CD14-positive monocyte (primary cell): ENCODE measurements around the gene QSER1. TPM values are rescaled to one million over a fixed set of nuclear protein-coding genes. Genes with fewer than 3 reads are reported as not detected.

Experiments
- DNase-seq, 3 donors: peaks; one replicate each; pipeline ENCODE4 v3.0.0-alpha.2; 2011 to 2022
- H2AFZ ChIP-seq: 2 replicates; pipeline ENCODE4 v1.6.0; 2012; ENCODE audit warnings: mild to moderate bottlenecking, low read depth, low read length, inconsistent platforms; ENCODE audit not compliant: insufficient read depth, poor library complexity, severe bottlenecking
- H3K27ac ChIP-seq, 2 donors: 1 replicate in 1 of 2; 2 replicates in 1 of 2; pipeline ENCODE4 v1.5.1; 2012 to 2013; ENCODE audit warnings: low read length in 2 of 2, control low read depth in 1 of 2, inconsistent platforms in 1 of 2, low read depth in 1 of 2, mild to moderate bottlenecking in 1 of 2
- H3K27me3 ChIP-seq, 2 donors: one replicate each; pipeline versions ENCODE4 v1.6.0 to v1.6.1; 2011 to 2013; ENCODE audit warnings: low read length in 2 of 2; ENCODE audit not compliant: control insufficient read depth in 2 of 2, insufficient read depth in 2 of 2
- H3K36me3 ChIP-seq, 2 donors: replicated peaks in 1 of 2; 1 replicate in 1 of 2; 2 replicates in 1 of 2; pipeline versions ENCODE4 v1.5.1 to v1.6.1; 2012 to 2013; ENCODE audit warnings: low read length in 2 of 2, control low read depth in 1 of 2, inconsistent platforms in 1 of 2, mild to moderate bottlenecking in 1 of 2; ENCODE audit not compliant: insufficient read depth in 2 of 2, control insufficient read depth in 1 of 2
- H3K4me1 ChIP-seq, 2 donors: 1 replicate in 1 of 2; 2 replicates in 1 of 2; pipeline versions ENCODE4 v1.5.1 to v1.6.1; 2012 to 2013; ENCODE audit warnings: low read length in 2 of 2, control low read depth in 1 of 2, inconsistent platforms in 1 of 2, mild to moderate bottlenecking in 1 of 2, moderate library complexity in 1 of 2; ENCODE audit not compliant: insufficient read depth in 2 of 2, control insufficient read depth in 1 of 2
- H3K4me2 ChIP-seq: replicated peaks from 2 replicates; pipeline ENCODE3; 2012; ENCODE audit warnings: low read length, moderate library complexity, mild to moderate bottlenecking; ENCODE audit not compliant: poor library complexity, severe bottlenecking; ENCODE audit errors: extremely low read depth
- H3K4me3 ChIP-seq, 3 experiments: fragments of 200-600 bp in 1 of 3; sonication (generic) in 1 of 3; replicated peaks in 1 of 3; 1 replicate in 2 of 3; 2 replicates in 1 of 3; pipeline ENCODE4 v1.5.1; 2011 to 2013; ENCODE audit warnings: low read length in 3 of 3, mild to moderate bottlenecking in 3 of 3, control low read depth in 2 of 3, low read depth in 2 of 3, inconsistent platforms in 1 of 3, moderate library complexity in 1 of 3
- H3K79me2 ChIP-seq: 2 replicates; pipeline ENCODE4 v1.6.0; 2012; ENCODE audit warnings: mild to moderate bottlenecking, control low read depth, inconsistent platforms, low read length, moderate library complexity; ENCODE audit not compliant: insufficient read depth
- H3K9ac ChIP-seq: 2 replicates; pipeline ENCODE4 v1.6.0; 2017; ENCODE audit warnings: low read length, mild to moderate bottlenecking; ENCODE audit not compliant: insufficient read depth, poor library complexity, severe bottlenecking
- H3K9me3 ChIP-seq, 2 donors: replicated peaks in 1 of 2; 1 replicate in 1 of 2; 2 replicates in 1 of 2; pipeline versions ENCODE4 v1.5.1 to v1.6.1; 2012 to 2013; ENCODE audit warnings: low read length in 2 of 2, control low read depth in 1 of 2; ENCODE audit not compliant: control insufficient read depth in 1 of 2, insufficient read depth in 1 of 2
- H4K20me1 ChIP-seq: 2 replicates; pipeline ENCODE4 v1.6.0; 2012; ENCODE audit warnings: mild to moderate bottlenecking, low read length, control low read depth, moderate library complexity; ENCODE audit not compliant: insufficient read depth
- H3K27ac Mint-ChIP-seq, 7 donors: one replicate each; pipeline ENCODE4 v1.8.0; 2020; ENCODE audit warnings: mild to moderate bottlenecking in 7 of 7, mixed read lengths in 7 of 7, moderate library complexity in 6 of 7, inconsistent platforms in 2 of 7
- H3K27me3 Mint-ChIP-seq, 3 donors: one replicate each; pipeline ENCODE4 v1.8.0; 2021 to 2022; ENCODE audit warnings: low read depth in 3 of 3, mild to moderate bottlenecking in 3 of 3, mixed read lengths in 3 of 3, moderate library complexity in 3 of 3, inconsistent platforms in 1 of 3
- H3K36me3 Mint-ChIP-seq, 2 donors: one replicate each; pipeline ENCODE4 v1.8.0; 2020; ENCODE audit warnings: mixed read lengths in 2 of 2, inconsistent platforms in 1 of 2, mild to moderate bottlenecking in 1 of 2
- H3K4me1 Mint-ChIP-seq: one replicate; pipeline ENCODE4 v1.8.0; 2020; ENCODE audit warnings: mild to moderate bottlenecking, mixed read lengths
- H3K4me3 Mint-ChIP-seq, 2 donors: one replicate each; pipeline ENCODE4 v1.8.0; 2020; ENCODE audit warnings: mild to moderate bottlenecking in 2 of 2, mixed read lengths in 2 of 2, moderate library complexity in 1 of 2
- H3K9me3 Mint-ChIP-seq, 7 donors: one replicate each; pipeline ENCODE4 v1.8.0; 2020 to 2022; ENCODE audit warnings: mixed read lengths in 7 of 7, mild to moderate bottlenecking in 6 of 7, moderate library complexity in 6 of 7, inconsistent platforms in 2 of 7
- WGBS: methylation state at CpG from one replicate; pipeline ENCODE4 v1.1.5; 2013; ENCODE audit warnings: missing lambda C conversion rate; ENCODE audit not compliant: insufficient coverage; 5-methylcytosine and 5-hydroxymethylcytosine counted together
- intact Hi-C, 2 donors: fragments of 100-400 bp; cut with micrococcal nuclease; formaldehyde crosslinking; loops; one replicate each; pipeline versions ENCODE4 v1.15.0 to v1.15.1; 2023
- polyA plus RNA-seq, 3 donors: library from polyadenylated mRNA; depleted of rRNA in 1 of 3; unstranded in 2 of 3; stranded (reverse) in 1 of 3; fragments of 300-500 nt in 2 of 3; fragments of >200 nt in 1 of 3; fragmentation: Illumina TruSeq in 2 of 3; gene quantifications; 1 replicate in 2 of 3; 2 replicates in 1 of 3; pipeline ENCODE4 v1.2.3, GENCODE V29; 2012 to 2021
- TF ChIP-seq, protein P1 (sequence below): fragments of 200-600 bp; IDR thresholded peaks from one replicate; pipeline ENCODE4 v1.8.0; 2022; ENCODE audit warnings: antibody characterized with exemption, mild to moderate bottlenecking

The QSER1 gene
- polyA plus RNA-seq, 3 donors, result 1.1 to 7.0 (median 2.5) TPM

DNA sequence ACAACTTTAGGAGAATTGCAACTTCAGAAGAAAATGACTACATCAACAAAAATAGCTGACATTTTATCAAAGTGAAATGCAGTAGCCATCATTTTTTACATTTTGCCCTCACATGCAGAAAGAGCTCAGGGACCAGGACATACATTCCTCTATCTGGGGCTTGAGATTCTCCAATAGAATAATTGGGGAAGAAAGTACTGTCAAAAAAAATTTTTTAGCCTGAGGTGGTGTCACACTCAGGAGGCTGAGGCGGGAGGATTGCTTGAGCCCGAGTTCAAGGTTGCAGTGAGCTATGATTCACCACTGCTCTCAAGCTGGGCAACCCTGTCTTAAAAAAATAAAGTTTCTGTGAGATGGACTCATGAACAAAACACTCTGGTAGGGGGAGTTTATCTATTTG is 90.9 kb downstream of the QSER1 start:
- Histone ChIP-seq H4K20me1 (no peaks in the 10 kb centered on the region), H2AFZ (no peak overlapping the region), H3K27me3 (no peaks in the 10 kb centered on the region), H3K9me3 (no peaks in the 10 kb centered on the region), H3K4me2 (no peak overlapping the region), H3K27ac (no peak overlapping the region), H3K36me3 (peaks cover 0 to 6% of the 10 kb centered on the region in 2 donors), H3K9ac (no peak overlapping the region), H3K4me3 (no peak overlapping the region), H3K79me2 (no peaks in the 10 kb centered on the region), H3K4me1 (no peaks in the 10 kb centered on the region)
- Mint-ChIP-seq H3K4me1 (no peaks in the 10 kb centered on the region), H3K9me3 (peaks cover 0 to 7% (median 0%) of the 10 kb centered on the region in 7 donors), H3K4me3 (no peak overlapping the region), H3K27me3 (no peaks in the 10 kb centered on the region), H3K27ac (no peak overlapping the region), H3K36me3 (peaks cover 0 to 2% of the 10 kb centered on the region in 2 donors)
- intact Hi-C loops, result no loop called here
- 100% methylated on average over 2 of the region's 2 CpGs for WGBS
- TF ChIP-seq, protein P1, sequence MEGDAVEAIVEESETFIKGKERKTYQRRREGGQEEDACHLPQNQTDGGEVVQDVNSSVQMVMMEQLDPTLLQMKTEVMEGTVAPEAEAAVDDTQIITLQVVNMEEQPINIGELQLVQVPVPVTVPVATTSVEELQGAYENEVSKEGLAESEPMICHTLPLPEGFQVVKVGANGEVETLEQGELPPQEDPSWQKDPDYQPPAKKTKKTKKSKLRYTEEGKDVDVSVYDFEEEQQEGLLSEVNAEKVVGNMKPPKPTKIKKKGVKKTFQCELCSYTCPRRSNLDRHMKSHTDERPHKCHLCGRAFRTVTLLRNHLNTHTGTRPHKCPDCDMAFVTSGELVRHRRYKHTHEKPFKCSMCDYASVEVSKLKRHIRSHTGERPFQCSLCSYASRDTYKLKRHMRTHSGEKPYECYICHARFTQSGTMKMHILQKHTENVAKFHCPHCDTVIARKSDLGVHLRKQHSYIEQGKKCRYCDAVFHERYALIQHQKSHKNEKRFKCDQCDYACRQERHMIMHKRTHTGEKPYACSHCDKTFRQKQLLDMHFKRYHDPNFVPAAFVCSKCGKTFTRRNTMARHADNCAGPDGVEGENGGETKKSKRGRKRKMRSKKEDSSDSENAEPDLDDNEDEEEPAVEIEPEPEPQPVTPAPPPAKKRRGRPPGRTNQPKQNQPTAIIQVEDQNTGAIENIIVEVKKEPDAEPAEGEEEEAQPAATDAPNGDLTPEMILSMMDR, result no peak
- no peak for DNase-seq

DNA sequence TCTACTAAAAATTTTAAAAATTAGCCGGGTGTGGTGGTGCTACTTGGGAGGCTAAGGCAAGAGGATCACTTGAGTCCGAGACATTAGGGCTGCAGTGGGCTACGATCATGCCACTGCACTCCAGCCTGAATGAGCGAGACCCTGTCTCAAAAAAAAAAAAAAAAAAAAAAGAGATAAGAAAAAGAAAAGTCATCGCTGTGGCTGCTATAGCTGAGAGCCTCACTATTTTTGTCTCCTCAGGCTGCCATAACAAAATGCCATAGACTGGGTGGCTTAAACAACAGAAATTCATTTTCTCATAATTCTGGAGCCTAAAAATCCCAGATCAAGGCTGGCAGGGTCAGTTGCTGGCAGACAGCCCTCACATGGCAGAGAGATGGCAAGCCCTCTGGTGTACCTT is 93.0 kb downstream of the QSER1 start:
- H3K36me3 ChIP-seq, result no peaks in the 10 kb centered on the region
- H3K27me3 ChIP-seq, result no peaks in the 10 kb centered on the region
- Mint-ChIP-seq H3K27me3 (no peaks in the 10 kb centered on the region), H3K27ac (no peak overlapping the region), H3K36me3 (peaks cover 0 to 2% of the 10 kb centered on the region in 2 donors), H3K4me3 (no peak overlapping the region), H3K4me1 (no peaks in the 10 kb centered on the region), H3K9me3 (peaks cover 0 to 7% (median 0%) of the 10 kb centered on the region in 7 donors)
- no peak overlapping the region for H3K4me3 ChIP-seq
- H4K20me1 ChIP-seq, result no peaks in the 10 kb centered on the region
- no peak overlapping the region for H3K9ac ChIP-seq
- no peak for DNase-seq
- TF ChIP-seq, protein P1, result no peak
- no peaks in the 10 kb centered on the region for H3K9me3 ChIP-seq
- H3K79me2 ChIP-seq, result no peaks in the 10 kb centered on the region
- 100% methylated on average over 3 of the region's 5 CpGs for WGBS
- intact Hi-C loops, result no loop called here
- H2AFZ ChIP-seq, result no peak overlapping the region
- no peak overlapping the region for H3K4me2 ChIP-seq
- no peak overlapping the region for H3K27ac ChIP-seq
- no peaks in the 10 kb centered on the region for H3K4me1 ChIP-seq
